Activated CD8-positive, alpha-beta T cell treated with anti-CD3 and anti-CD28 coated beads for 36 hours (primary cell): Measurements from ENCODE around the gene EFCAB6. TPM values are rescaled to one million over a fixed set of nuclear protein-coding genes. Genes with fewer than 3 reads are reported as not detected.

ENCODE experiments used
- ATAC-seq: fragments of 200-7000 bp; cut with Tn5 transposase; one replicate; pipeline ENCODE4 v1.10.0; 2021; ENCODE audit warnings: mild to moderate bottlenecking, moderate library complexity
- CTCF ChIA-PET: fragments of 350-600 bp; sonication (Branson Sonifier 250); formaldehyde crosslinking; loops from one replicate; lab custom pipeline; 2021; ENCODE audit warnings: antibody characterized with exemption; lab: Charles Lee
- POLR2A ChIA-PET: fragments of 350-600 bp; sonication (Branson Sonifier 250); formaldehyde crosslinking; loops from one replicate; lab custom pipeline; 2021; ENCODE audit warnings: antibody characterized with exemption; lab: Charles Lee
- DNase-seq: peaks from one replicate; pipeline ENCODE4 v3.0.0-alpha.2; 2020
- H3K27ac Mint-ChIP-seq: one replicate; pipeline ENCODE4 v1.8.0; 2021; ENCODE audit warnings: mild to moderate bottlenecking, mixed read lengths
- H3K27me3 Mint-ChIP-seq: one replicate; pipeline ENCODE4 v1.8.0; 2021; ENCODE audit warnings: mixed read lengths
- H3K36me3 Mint-ChIP-seq: one replicate; pipeline ENCODE4 v1.8.0; 2021; ENCODE audit warnings: low read depth, mixed read lengths
- H3K4me1 Mint-ChIP-seq: one replicate; pipeline ENCODE4 v1.8.0; 2021; ENCODE audit warnings: low read depth, mixed read lengths
- H3K4me3 Mint-ChIP-seq: one replicate; pipeline ENCODE4 v1.8.0; 2021; ENCODE audit warnings: mild to moderate bottlenecking, moderate library complexity, mixed read lengths
- H3K9me3 Mint-ChIP-seq: one replicate; pipeline ENCODE4 v1.8.0; 2021; ENCODE audit warnings: mixed read lengths
- CTCF ChIP-seq: fragments of 200-600 bp; IDR thresholded peaks from one replicate; pipeline ENCODE4 v1.8.0; 2022; ENCODE audit warnings: antibody characterized with exemption, mild to moderate bottlenecking
- intact Hi-C: fragments of 100-400 bp; cut with micrococcal nuclease; formaldehyde crosslinking; loops from one replicate; pipeline ENCODE4 v1.10.0; 2022
- total RNA-seq, 2 experiments: library from RNA; stranded (reverse); gene quantifications; one replicate each; pipeline ENCODE4 v1.2.3, GENCODE V29; 2021

EFCAB6 gene
- total RNA-seq, 2 experiments from 2014 or later = 0.16 to 0.29 TPM

GRCh38 chr22:43546186-43546585 is 265.9 kb downstream of the EFCAB6 start:
- Mint-ChIP-seq H3K27me3 (peaks cover 7% of the 10 kb centered on the region), H3K4me1 (no peaks in the 10 kb centered on the region), H3K36me3 (no peaks in the 10 kb centered on the region), H3K27ac (no peak overlapping the region), H3K4me3 (no peak overlapping the region), H3K9me3 (no peaks in the 10 kb centered on the region)
- ChIA-PET POLR2A (no interaction called here), CTCF (no interaction called here)
- ATAC-seq (no peak), DNase-seq (no peak)
- intact Hi-C loops = no loop called here
- TF ChIP-seq CTCF = no peak

- Mint-ChIP-seq H3K36me3 (no peaks in the 10 kb centered on the region), H3K27ac (no peak overlapping the region), H3K4me1 (no peaks in the 10 kb centered on the region), H3K9me3 (no peaks in the 10 kb centered on the region), H3K4me3 (no peak overlapping the region), H3K27me3 (peaks cover 7% of the 10 kb centered on the region)
- no peak for TF ChIP-seq CTCF
- no peak for ATAC-seq
- intact Hi-C loops = no loop called here
- ChIA-PET POLR2A (interaction anchor here (1.0 to 1.2 kb wide), 2 partner anchors 16 to 59 kb away, joined by 3 to 4 read pairs; no protein-coding TSS in a partner anchor), CTCF (no interaction called here)
- no peak for DNase-seq
These were observed 267.8 kb downstream of the EFCAB6 start for GRCh38 chr22:43544289-43544673.

- Mint-ChIP-seq H3K27me3 (peaks cover 7% of the 10 kb centered on the region), H3K36me3 (no peaks in the 10 kb centered on the region), H3K9me3 (no peaks in the 10 kb centered on the region), H3K4me1 (no peaks in the 10 kb centered on the region), H3K27ac (no peak overlapping the region), H3K4me3 (no peak overlapping the region)
- intact Hi-C loops = no loop called here
- ATAC-seq = no peak
- no peak for DNase-seq
- ChIA-PET CTCF (no interaction called here), POLR2A (no interaction called here)
- no peak for TF ChIP-seq CTCF
These were observed 268.4 kb downstream of the EFCAB6 start for GRCh38 chr22:43543522-43544288.

GRCh38 chr22:43542681-43543521 is 269.2 kb downstream of the EFCAB6 start:
- ATAC-seq (no peak), DNase-seq (no peak)
- no peaks in the 10 kb centered on the region for H3K4me1 Mint-ChIP-seq
- ChIA-PET POLR2A (no interaction called here), CTCF (no interaction called here)
- intact Hi-C loops = no loop called here
- no peak overlapping the region for H3K27ac Mint-ChIP-seq
- TF ChIP-seq CTCF = no peak
- H3K9me3 Mint-ChIP-seq = no peaks in the 10 kb centered on the region
- no peaks in the 10 kb centered on the region for H3K36me3 Mint-ChIP-seq
- H3K27me3 Mint-ChIP-seq = peaks cover 9% of the 10 kb centered on the region
- no peak overlapping the region for H3K4me3 Mint-ChIP-seq
